Liver (tissue), 5 donors: ENCODE results near the gene ZNF662. TPM values are rescaled to one million over a fixed set of nuclear protein-coding genes. Genes with fewer than 3 reads are reported as not detected.

Source experiments
- FOXA1 ChIP-seq: IDR thresholded peaks from 2 replicates; pipeline ENCODE4 v1.6.1; 2016; ENCODE audit warnings: antibody characterized with exemption
- REST ChIP-seq: IDR thresholded peaks from 2 replicates; pipeline ENCODE4 v1.6.1; 2016; ENCODE audit warnings: antibody characterized with exemption, mild to moderate bottlenecking
- polyA plus RNA-seq, 2 donors: library from polyadenylated mRNA; stranded (reverse) in 1 of 2; unstranded in 1 of 2; fragments of 200-250 nt in 1 of 2; fragments of >200 nt in 1 of 2; fragmentation: Nextera tagmentation in 1 of 2; extraction: Ambion mirVana in 1 of 2; gene quantifications; one replicate each; pipeline versions ENCODE4 v1.2.1 to v1.2.3, GENCODE V29; 2013 to 2015
- total RNA-seq, 2 donors: library from RNA; depleted of rRNA; stranded (reverse); fragments of >200 nt; gene quantifications; one replicate each; pipeline ENCODE4 v1.2.3, GENCODE V29; 2014
- donor health status: healthy.
- donor health status: healthy.
- donor health status: healthy.

ZNF662 gene
- total and polyA plus RNA-seq, 4 donors: 2.2 to 3.9 (median 2.6) TPM

GRCh38 chr3:42964266-42964665 lies 58.3 kb downstream of the ZNF662 start (continued):
- no peak for TF ChIP-seq REST
- TF ChIP-seq FOXA1: no peak

Other genes with a start within 250 kb of the ZNF662 start
- not detected for gene KLHL40, start 220.6 kb upstream of the ZNF662 start, total RNA-seq
- gene KLHL40, start 220.6 kb upstream of the ZNF662 start, polyA plus RNA-seq: not detected
- under 1 TPM in 1 of 2 donors, not detected in 1; 0.17 TPM for gene HHATL, start 203.3 kb upstream of the ZNF662 start, total RNA-seq
- gene HHATL, start 203.3 kb upstream of the ZNF662 start, polyA plus RNA-seq: not detected
- 1 to 10 TPM in 1 of 2 donors, under 1 TPM in 1; 0.42 to 2.3 TPM for gene CCDC13, start 132.9 kb upstream of the ZNF662 start, total RNA-seq
- 1 to 10 TPM in 1 of 2 donors, under 1 TPM in 1; 0.69 to 1.4 TPM for gene CCDC13, start 132.9 kb upstream of the ZNF662 start, polyA plus RNA-seq
- 100 to 1,000 TPM; 117 to 234 TPM for gene HIGD1A, start 101.7 kb upstream of the ZNF662 start, total RNA-seq
- 100 to 1,000 TPM; 256 TPM for gene HIGD1A, start 101.7 kb upstream of the ZNF662 start, polyA plus RNA-seq
- 10 to 100 TPM; 12.5 to 19.3 TPM for gene ACKR2, start 96.7 kb upstream of the ZNF662 start, total RNA-seq
- 1 to 10 TPM; 7.3 to 9.2 TPM for gene ACKR2, start 96.7 kb upstream of the ZNF662 start, polyA plus RNA-seq
- 100 to 1,000 TPM in 1 of 2 donors, 10 to 100 TPM in 1; 21.2 to 490 TPM for gene CYP8B1, start 30.3 kb upstream of the ZNF662 start, total RNA-seq
- gene CYP8B1, start 30.3 kb upstream of the ZNF662 start, polyA plus RNA-seq: 100 to 1,000 TPM; 218 to 229 TPM
- gene GASK1A, start 73.2 kb downstream of the ZNF662 start, total RNA-seq: 10 to 100 TPM in 1 of 2 donors, under 1 TPM in 1; 0.79 to 22.8 TPM
- gene GASK1A, start 73.2 kb downstream of the ZNF662 start, polyA plus RNA-seq: 1 to 10 TPM; 4.1 to 5.1 TPM
- 1 to 10 TPM; 5.8 to 6.6 TPM for gene POMGNT2, start 199.9 kb downstream of the ZNF662 start, total RNA-seq
- gene POMGNT2, start 199.9 kb downstream of the ZNF662 start, polyA plus RNA-seq: 1 to 10 TPM; 6.4 to 6.5 TPM